ENCODE results near the gene AMER2. TPM values are rescaled to one million over a fixed set of nuclear protein-coding genes. Genes with fewer than 3 reads are reported as not detected.

AMER2 gene
- total and polyA plus RNA-seq, 9 of the 15 experiments (the other 6 are each of a cell fraction or from before 2014, with no cell fraction given), result not detected

- DNase-seq (ENCODE audit: extremely low read depth in 1 of 4, low spot score in 3 of 4) (no peak), ATAC-seq (no peak), FAIRE-seq (no peak)
- BruUV-seq (replicated peaks), result no TSS peak
- Histone ChIP-seq H3K4me2 (ENCODE audit: insufficient read depth, low read length) (no peak overlapping the region), H3K4me1 (replicated peaks in 1 of 2; ENCODE audit: control insufficient read depth in 2 of 2, insufficient read depth in 2 of 2, low read length in 2 of 2) (no peaks in the 10 kb centered on the region), H3K9ac (ENCODE audit: insufficient read depth in 1 of 2, low read depth in 2 of 2, low read length in 2 of 2) (no peak overlapping the region), H3K36me3 (ENCODE audit: control insufficient read depth, insufficient read depth, low read length) (no peaks in the 10 kb centered on the region), H3K27ac (ENCODE audit: extremely low read depth, low read depth, low read length) (no peak overlapping the region), H2AFZ (ENCODE audit: low read depth, low read length) (no peak overlapping the region), H3K4me3 (no peak overlapping the region), H3K9me3 (replicated peaks; ENCODE audit: control insufficient read depth, insufficient read depth, low read depth, low read length) (no peaks in the 10 kb centered on the region), H3K79me2 (ENCODE audit: control insufficient read depth, insufficient read depth, low read length) (no peaks in the 10 kb centered on the region), H3K27me3 (ENCODE audit: control insufficient read depth in 2 of 2, insufficient read depth in 2 of 2, low read length in 2 of 2) (peaks cover 9 to 31% of the 10 kb centered on the region in 2 experiments), H4K20me1 (replicated peaks; ENCODE audit: control insufficient read depth, insufficient read depth, low read length) (no peaks in the 10 kb centered on the region), H3K9me1 (ENCODE audit: control insufficient read depth, insufficient read depth, low read length) (no peaks in the 10 kb centered on the region)
- ChIA-PET CTCF (ENCODE audit: low intra/inter-chr PET ratio) (no interaction called here), POLR2A (interaction anchor here (0.7 kb wide), 1 partner anchor 532 kb away, joined by 3 read pairs; no protein-coding TSS in a partner anchor)
- in situ Hi-C loops (cut with MboI), result no loop called here
- 0% methylated on average over 6 of the region's 6 CpGs for WGBS (ENCODE audit: insufficient coverage, low coverage, missing lambda C conversion rate)
- TF ChIP-seq RAD21 (CRISPR knock-in tag; conservative IDR thresholded peaks at IDR 0.05 in 1 of 2, IDR thresholded peaks at IDR 0.05 in 1 of 2), result peak in 1 of 2 experiments; percentile 3; a peak in 1 of 4 replicates
- TF ChIP-seq ZNF785 (CRISPR knock-in tag; IDR thresholded peaks at IDR 0.05), result no peak
- intact Hi-C loops (cut with micrococcal nuclease), result no loop called here
Observed at GRCh38 chr13:25214491-25215252, 42.6 kb upstream of the AMER2 start.

- Histone ChIP-seq H3K9me1 (ENCODE audit: control insufficient read depth, insufficient read depth, low read length) (no peaks in the 10 kb centered on the region), H2AFZ (ENCODE audit: low read depth, low read length) (no peak overlapping the region), H3K9me3 (replicated peaks; ENCODE audit: control insufficient read depth, insufficient read depth, low read depth, low read length) (no peaks in the 10 kb centered on the region), H3K27ac (ENCODE audit: extremely low read depth, low read depth, low read length) (no peak overlapping the region), H3K4me1 (replicated peaks in 1 of 2; ENCODE audit: control insufficient read depth in 2 of 2, insufficient read depth in 2 of 2, low read length in 2 of 2) (no peaks in the 10 kb centered on the region), H4K20me1 (replicated peaks; ENCODE audit: control insufficient read depth, insufficient read depth, low read length) (no peaks in the 10 kb centered on the region), H3K36me3 (ENCODE audit: control insufficient read depth, insufficient read depth, low read length) (no peaks in the 10 kb centered on the region), H3K27me3 (ENCODE audit: control insufficient read depth in 2 of 2, insufficient read depth in 2 of 2, low read length in 2 of 2) (peaks cover 7 to 32% of the 10 kb centered on the region in 2 experiments), H3K4me3 (no peak overlapping the region), H3K9ac (ENCODE audit: insufficient read depth in 1 of 2, low read depth in 2 of 2, low read length in 2 of 2) (no peak overlapping the region), H3K79me2 (ENCODE audit: control insufficient read depth, insufficient read depth, low read length) (no peaks in the 10 kb centered on the region), H3K4me2 (ENCODE audit: insufficient read depth, low read length) (no peak overlapping the region)
- CTCF ChIA-PET (ENCODE audit: low intra/inter-chr PET ratio), result no interaction called here
- WGBS (ENCODE audit: insufficient coverage, low coverage, missing lambda C conversion rate), result 0% methylated on average over 2 of the region's 2 CpGs
- BruUV-seq (replicated peaks), result no TSS peak
- FAIRE-seq (no peak), DNase-seq (ENCODE audit: extremely low read depth in 1 of 4, low spot score in 3 of 4) (no peak), ATAC-seq (no peak)
- POLR2A ChIA-PET, result no interaction called here
- in situ Hi-C loops (cut with MboI) (no loop called here), intact Hi-C loops (cut with micrococcal nuclease) (no loop called here)
- TF ChIP-seq HNRNPK (IDR thresholded peaks at IDR 0.05; ENCODE audit: low read depth, low read length, poor library complexity, severe bottlenecking) (no peak), XRCC3 (IDR thresholded peaks at IDR 0.05) (no peak), HCFC1 (IDR thresholded peaks at IDR 0.05; ENCODE audit: low read depth, low read length) (no peak), NR2F6 (CRISPR knock-in tag; IDR thresholded peaks at IDR 0.05) (no peak), MXD1 (CRISPR knock-in tag; IDR thresholded peaks at IDR 0.05; ENCODE audit: borderline replicate concordance, poor library complexity, severe bottlenecking) (no peak), XRCC5 (IDR thresholded peaks at IDR 0.05; ENCODE audit: low read depth, low read length) (no peak), HDAC8 (tag; IDR thresholded peaks at IDR 0.05) (no peak), ZBTB11 (CRISPR knock-in tag; IDR thresholded peaks at IDR 0.05) (no peak), ZNF77 (CRISPR knock-in tag; IDR thresholded peaks at IDR 0.05) (no peak)
Observed at GRCh38 chr13:25213715-25214114, 41.6 kb upstream of the AMER2 start.

All from K562 (cell line).